Pons (tissue), 1 donor: ENCODE results near the gene OR10K2.

ENCODE experiments used
- DNase-seq: peaks from one replicate; pipeline ENCODE4 v3.0.0-alpha.2; 2016; ENCODE audit warnings: low spot score

Gene OR10K2

DNA sequence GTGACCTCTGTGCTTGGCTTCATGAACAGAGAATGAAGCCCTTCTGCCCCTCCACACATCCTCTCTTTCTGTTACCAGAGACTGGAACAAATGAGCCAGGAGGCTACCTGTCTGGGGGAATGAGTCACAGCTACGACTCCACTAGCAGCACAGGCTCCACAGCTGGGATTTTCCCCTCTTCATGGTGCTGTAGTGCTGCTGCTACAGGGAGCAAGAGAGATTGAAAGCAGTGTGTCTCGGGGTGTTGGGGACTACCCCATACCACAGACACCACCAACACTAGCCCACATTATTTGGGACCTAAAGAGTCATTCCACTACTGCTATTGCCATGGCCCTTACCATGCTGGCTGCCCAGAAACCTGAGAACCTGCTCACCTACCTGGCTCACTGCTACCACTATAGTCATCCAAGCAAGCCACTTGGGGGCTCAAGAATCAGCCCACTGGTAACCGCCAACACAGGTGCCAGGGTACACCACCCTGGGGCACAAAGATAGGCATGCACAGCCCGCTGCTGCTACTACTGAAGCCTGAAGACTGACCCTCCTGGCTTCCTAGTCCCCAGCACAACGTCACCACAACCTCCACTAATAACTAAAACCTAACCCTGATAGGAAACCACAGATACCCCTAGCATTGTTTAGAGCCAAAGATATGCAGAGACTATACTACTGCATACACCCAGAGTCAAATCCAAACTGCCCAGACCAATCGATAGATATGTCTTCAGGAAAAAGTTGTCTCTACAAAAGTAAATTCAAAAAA, 54.7 kb downstream of the OR10K2 start:
- DNase-seq: no peak
